ENCODE data around the gene EIF4A3.

- no peak for TF ChIP-seq CTCF (IDR thresholded peaks at IDR 0.05)
- no peak for TF ChIP-seq POLR2A (IDR thresholded peaks at IDR 0.05)
These were observed 42.7 kb upstream of the EIF4A3 start for GRCh38 chr17:80189611-80190010.

Measured in esophagus squamous epithelium (tissue), 4 donors.